ENCODE results near the gene BRAT1. TPM values are rescaled to one million over a fixed set of nuclear protein-coding genes. Genes with fewer than 3 reads are reported as not detected.
A peak's percentile ranks its signal among the peaks of the same experiment; 100 is the strongest.

Gene BRAT1
- total and polyA plus RNA-seq, 3 experiments from 2014 or later, result 35.0 to 41.9 (median 38.8) TPM

GRCh38 chr7:2546776-2547586 is 8.3 kb downstream of the BRAT1 start:
- Histone ChIP-seq H3K9me3 (ENCODE audit: low read length) (no peaks in the 10 kb centered on the region), H3K27ac (ENCODE audit: low read depth, low read length) (no peak overlapping the region), H3K36me3 (ENCODE audit: insufficient read depth, low read length) (peaks cover 16% of the 10 kb centered on the region), H3K27me3 (ENCODE audit: insufficient read depth, low read length, poor library complexity, severe bottlenecking) (no peaks in the 10 kb centered on the region), H3K4me3 (ENCODE audit: low read length) (no peak overlapping the region), H3K4me1 (ENCODE audit: insufficient read depth, low read length) (peaks cover 3% of the 10 kb centered on the region)
- Mint-ChIP-seq H3K36me3 (peaks cover 0 to 65% (median 6%) of the 10 kb centered on the region in 3 donors), H3K27ac (peak overlapping the region in 2 of 8 donors; percentile 48 to 75), H3K4me1 (peaks cover 16 to 23% (median 22%) of the 10 kb centered on the region in 3 donors), H3K27me3 (peaks cover 0 to 2% of the 10 kb centered on the region in 2 donors), H3K9me3 (no peaks in the 10 kb centered on the region), H3K4me3 (no peak overlapping the region)
- DNase-seq, result no peak
- CTCF ChIA-PET, result interaction anchor here (1.2 to 1.4 kb wide), 2 partner anchors 7 to 36 kb away, joined by 3 read pairs; no protein-coding TSS in a partner anchor
- POLR2A ChIA-PET, result no interaction called here

- H3K36me3 ChIP-seq (ENCODE audit: insufficient read depth, low read length), result peaks cover 16% of the 10 kb centered on the region
Measured at GRCh38 chr7:2545746-2546425, 9.4 kb downstream of the BRAT1 start.

GRCh38 chr7:2544541-2545188 is 10.7 kb downstream of the BRAT1 start:
- ChIA-PET POLR2A (no interaction called here), CTCF (no interaction called here)
- H3K4me1 Mint-ChIP-seq, result peaks cover 6 to 9% (median 7%) of the 10 kb centered on the region in 3 donors
- H3K27me3 Mint-ChIP-seq, result peaks cover 0 to 2% of the 10 kb centered on the region in 2 donors
- DNase-seq, result no peak
- peaks cover 3% of the 10 kb centered on the region for H3K4me1 ChIP-seq (ENCODE audit: insufficient read depth, low read length)
- no peaks in the 10 kb centered on the region for H3K9me3 Mint-ChIP-seq
- H3K27ac ChIP-seq (ENCODE audit: low read depth, low read length), result no peak overlapping the region
- peaks cover 16% of the 10 kb centered on the region for H3K36me3 ChIP-seq (ENCODE audit: insufficient read depth, low read length)
- peak overlapping the region in 1 of 7 donors; percentile 51 for H3K4me3 Mint-ChIP-seq
- H3K9me3 ChIP-seq (ENCODE audit: low read length), result no peaks in the 10 kb centered on the region
- H3K36me3 Mint-ChIP-seq, result peaks cover 0 to 73% (median 4%) of the 10 kb centered on the region in 3 donors
- H3K4me3 ChIP-seq (ENCODE audit: low read length), result no peak overlapping the region
- H3K27ac Mint-ChIP-seq, result peak overlapping the region in 3 of 8 donors; percentile 30 to 65 (median 64)
- no peaks in the 10 kb centered on the region for H3K27me3 ChIP-seq (ENCODE audit: insufficient read depth, low read length, poor library complexity, severe bottlenecking)

More at GRCh38 chr7:2545746-2546425, 9.4 kb downstream of the BRAT1 start:
- Mint-ChIP-seq H3K4me3 (no peak overlapping the region), H3K27me3 (peaks cover 0 to 2% of the 10 kb centered on the region in 2 donors), H3K27ac (peak overlapping the region in 2 of 8 donors; percentile 26 to 57), H3K9me3 (no peaks in the 10 kb centered on the region), H3K36me3 (peaks cover 0 to 68% (median 6%) of the 10 kb centered on the region in 3 donors), H3K4me1 (peaks cover 12 to 17% (median 15%) of the 10 kb centered on the region in 3 donors)
- DNase-seq, result peak in 1 of 5 donors; percentile 45
- Histone ChIP-seq H3K4me3 (ENCODE audit: low read length) (no peak overlapping the region), H3K9me3 (ENCODE audit: low read length) (no peaks in the 10 kb centered on the region), H3K27me3 (ENCODE audit: insufficient read depth, low read length, poor library complexity, severe bottlenecking) (no peaks in the 10 kb centered on the region), H3K4me1 (ENCODE audit: insufficient read depth, low read length) (peaks cover 3% of the 10 kb centered on the region), H3K27ac (ENCODE audit: low read depth, low read length) (no peak overlapping the region)
- CTCF ChIA-PET, result interaction anchor here (1.0 to 1.2 kb wide), 2 partner anchors 8 to 11 kb away, joined by 3 to 5 read pairs; no protein-coding TSS in a partner anchor
- POLR2A ChIA-PET, result interaction anchor here (0.8 kb wide), 1 partner anchor 18 kb away, joined by 3 read pairs; no protein-coding TSS in a partner anchor

GRCh38 chr7:2542916-2543871 is 12.1 kb downstream of the BRAT1 start:
- POLR2A ChIA-PET, result no interaction called here
- no peak overlapping the region for H3K27ac ChIP-seq (ENCODE audit: low read depth, low read length)
- CTCF ChIA-PET, result interaction anchor here (1.3 to 1.5 kb wide), 2 partner anchors 13 to 74 kb away, joined by 3 to 5 read pairs; no protein-coding TSS in a partner anchor

GRCh38 chr7:2542011-2542915 is 13.1 kb downstream of the BRAT1 start:
- H3K27ac ChIP-seq (ENCODE audit: low read depth, low read length), result no peak overlapping the region
- POLR2A ChIA-PET, result no interaction called here
- no peaks in the 10 kb centered on the region for H3K27me3 ChIP-seq (ENCODE audit: insufficient read depth, low read length, poor library complexity, severe bottlenecking)
- Mint-ChIP-seq H3K27ac (no peak overlapping the region), H3K36me3 (peaks cover 0 to 66% (median 0%) of the 10 kb centered on the region in 3 donors), H3K27me3 (no peaks in the 10 kb centered on the region), H3K4me3 (no peak overlapping the region), H3K9me3 (no peaks in the 10 kb centered on the region), H3K4me1 (no peaks in the 10 kb centered on the region)
- H3K4me3 ChIP-seq (ENCODE audit: low read length), result no peak overlapping the region
- H3K36me3 ChIP-seq (ENCODE audit: insufficient read depth, low read length), result peaks cover 10% of the 10 kb centered on the region
- DNase-seq, result no peak
- CTCF ChIA-PET, result interaction anchor here (1.3 to 1.5 kb wide), 2 partner anchors 12 to 73 kb away, joined by 3 to 5 read pairs; no protein-coding TSS in a partner anchor
- H3K9me3 ChIP-seq (ENCODE audit: low read length), result no peaks in the 10 kb centered on the region
- H3K4me1 ChIP-seq (ENCODE audit: insufficient read depth, low read length), result no peaks in the 10 kb centered on the region

More at GRCh38 chr7:2542916-2543871, 12.1 kb downstream of the BRAT1 start:
- Mint-ChIP-seq H3K4me1 (peaks cover 0 to 3% (median 2%) of the 10 kb centered on the region in 3 donors), H3K4me3 (no peak overlapping the region), H3K36me3 (peaks cover 0 to 74% (median 0%) of the 10 kb centered on the region in 3 donors), H3K27me3 (no peaks in the 10 kb centered on the region), H3K27ac (no peak overlapping the region), H3K9me3 (no peaks in the 10 kb centered on the region)
- no peak for DNase-seq
- Histone ChIP-seq H3K9me3 (ENCODE audit: low read length) (no peaks in the 10 kb centered on the region), H3K4me1 (ENCODE audit: insufficient read depth, low read length) (no peaks in the 10 kb centered on the region), H3K27me3 (ENCODE audit: insufficient read depth, low read length, poor library complexity, severe bottlenecking) (no peaks in the 10 kb centered on the region), H3K4me3 (ENCODE audit: low read length) (no peak overlapping the region), H3K36me3 (ENCODE audit: insufficient read depth, low read length) (peaks cover 19% of the 10 kb centered on the region)

GRCh38 chr7:2541291-2542010 is 13.9 kb downstream of the BRAT1 start:
- no peaks in the 10 kb centered on the region for H3K4me1 ChIP-seq (ENCODE audit: insufficient read depth, low read length)
- no peak overlapping the region for H3K4me3 ChIP-seq (ENCODE audit: low read length)
- ChIA-PET CTCF (no interaction called here), POLR2A (interaction anchor here (0.6 kb wide), 1 partner anchor 172 kb away, joined by 8 read pairs; no protein-coding TSS in a partner anchor)
- H3K36me3 Mint-ChIP-seq, result peaks cover 0 to 59% (median 0%) of the 10 kb centered on the region in 3 donors
- no peaks in the 10 kb centered on the region for H3K27me3 Mint-ChIP-seq
- H3K27me3 ChIP-seq (ENCODE audit: insufficient read depth, low read length, poor library complexity, severe bottlenecking), result no peaks in the 10 kb centered on the region
- peaks cover 3% of the 10 kb centered on the region for H3K36me3 ChIP-seq (ENCODE audit: insufficient read depth, low read length)
- no peaks in the 10 kb centered on the region for H3K4me1 Mint-ChIP-seq
- H3K9me3 ChIP-seq (ENCODE audit: low read length), result no peaks in the 10 kb centered on the region
- H3K9me3 Mint-ChIP-seq, result no peaks in the 10 kb centered on the region
- H3K27ac ChIP-seq (ENCODE audit: low read depth, low read length), result no peak overlapping the region
- H3K4me3 Mint-ChIP-seq, result no peak overlapping the region
- peak in 1 of 5 donors; percentile 44 for DNase-seq
- H3K27ac Mint-ChIP-seq, result no peak overlapping the region
